AG09319 (cell line): ENCODE results near the gene FMO1.

Experiments
- DNase-seq: peaks from one replicate; pipeline ENCODE4 v3.0.0-alpha.2; 2010; ENCODE audit warnings: low read depth; ENCODE audit errors: extremely low read depth
- CTCF ChIP-seq: IDR thresholded peaks from 2 replicates; pipeline ENCODE4 v1.5.1; 2011; ENCODE audit warnings: low read depth, mild to moderate bottlenecking, inconsistent platforms, low read length, moderate library complexity

The FMO1 gene

GRCh38 chr1:171334024-171334640, 85.8 kb downstream of the FMO1 start:
- DNase-seq = no peak
- no peak for TF ChIP-seq CTCF
